Tibial nerve (tissue), 4 donors: ENCODE measurements around the gene HSD17B11. TPM values are rescaled to one million over a fixed set of nuclear protein-coding genes. Genes with fewer than 3 reads are reported as not detected.
"Not testable (repeated sequence)": the region's sequence is repeated elsewhere in the genome, so short reads cannot be mapped to it uniquely, and the experiment has no call there.

Source experiments
- DNase-seq, 2 donors: peaks; one replicate each; pipeline ENCODE4 v3.0.0-alpha.2; 2019; ENCODE audit warnings: low spot score in 2 of 2
- H3K27ac ChIP-seq, 4 donors: fragments of 200-600 bp; sonication (generic) in 3 of 4; one replicate each; pipeline ENCODE4 v1.5.1; 2017 to 2019; ENCODE audit warnings: mild to moderate bottlenecking in 1 of 4
- H3K27me3 ChIP-seq, 2 donors: fragments of 200-600 bp; sonication (generic) in 1 of 2; one replicate each; pipeline versions ENCODE4 v1.5.1 to v1.6.0; 2017 to 2019
- H3K36me3 ChIP-seq, 3 donors: fragments of 200-600 bp; sonication (generic); one replicate each; pipeline ENCODE4 v1.5.1; 2018 to 2019
- H3K4me1 ChIP-seq, 4 donors: fragments of 200-600 bp; sonication (generic) in 3 of 4; one replicate each; pipeline ENCODE4 v1.5.1; 2017 to 2019
- H3K4me3 ChIP-seq, 4 donors: fragments of 200-600 bp; sonication (generic) in 3 of 4; one replicate each; pipeline ENCODE4 v1.5.1; 2017 to 2019; ENCODE audit warnings: mild to moderate bottlenecking in 1 of 4, moderate library complexity in 1 of 4
- H3K9me3 ChIP-seq, 4 donors: fragments of 200-600 bp; sonication (generic) in 3 of 4; one replicate each; pipeline ENCODE4 v1.5.1; 2017 to 2019
- CTCF ChIP-seq, 5 experiments: fragments of 200-600 bp in 3 of 5; fragments of 450-650 bp in 2 of 5; sonication (generic) in 3 of 5; IDR thresholded peaks; one replicate each; pipeline ENCODE4 v1.5.1; 2016 to 2019; ENCODE audit warnings: antibody characterized with exemption in 5 of 5, mild to moderate bottlenecking in 3 of 5, moderate library complexity in 2 of 5
- EP300 ChIP-seq, 2 donors: sonication (generic); formaldehyde crosslinking; IDR thresholded peaks; one replicate each; pipeline ENCODE4 v1.6.1; 2017; ENCODE audit warnings: antibody characterized with exemption in 2 of 2, mild to moderate bottlenecking in 1 of 2
- POLR2A ChIP-seq, 2 donors: fragments of 450-650 bp; IDR thresholded peaks; one replicate each; pipeline ENCODE4 v1.6.1; 2017; ENCODE audit warnings: antibody characterized with exemption in 2 of 2, mild to moderate bottlenecking in 2 of 2, moderate library complexity in 2 of 2
- WGBS, 2 donors: methylation state at CpG; one replicate each; pipeline ENCODE4 v1.1.5; 2018; 5-methylcytosine and 5-hydroxymethylcytosine counted together
- total RNA-seq, 4 donors: library from RNA; depleted of rRNA; stranded (reverse); fragments of >200 nt; gene quantifications; one replicate each; pipeline ENCODE4 v1.1.0, GENCODE V29; 2016

Gene HSD17B11
- total RNA-seq, 4 donors from 2014 or later, result 62.4 to 75.1 (median 67.8) TPM

GRCh38 chr4:87391576-87392054 lies 627 bp upstream of the HSD17B11 start:
- peaks cover 0 to 16% (median 0%) of the 10 kb centered on the region in 3 donors for H3K36me3 ChIP-seq
- H3K9me3 ChIP-seq, result peaks cover 0 to 9% (median 0%) of the 10 kb centered on the region in 4 donors
- TF ChIP-seq CTCF (IDR thresholded peaks at IDR 0.05) (peak in 1 of 5 experiments; percentile 23), EP300 (IDR thresholded peaks at IDR 0.05) (no peak)
- peak overlapping the region; percentile 51 to 69 (median 58) for H3K4me3 ChIP-seq
- peaks cover 0 to 29% (median 6%) of the 10 kb centered on the region in 4 donors for H3K4me1 ChIP-seq
- 6 to 7% methylated on average over 16 of the region's 16 CpGs for WGBS, 2 donors
- H3K27ac ChIP-seq, result peak overlapping the region; percentile 88 to 95 (median 92)
- DNase-seq, result no peak
- H3K27me3 ChIP-seq, result no peaks in the 10 kb centered on the region

- DNase-seq, result no peak
- Histone ChIP-seq H3K4me3 (peak overlapping the region; percentile 51 to 69 (median 58)), H3K36me3 (peaks cover 0 to 22% (median 0%) of the 10 kb centered on the region in 3 donors), H3K9me3 (peaks cover 0 to 13% (median 0%) of the 10 kb centered on the region in 4 donors), H3K4me1 (peaks cover 0 to 29% (median 6%) of the 10 kb centered on the region in 4 donors), H3K27ac (peak overlapping the region; percentile 88 to 95 (median 92)), H3K27me3 (no peaks in the 10 kb centered on the region)
- TF ChIP-seq CTCF (IDR thresholded peaks at IDR 0.05), result no peak
- no peak for TF ChIP-seq EP300 (IDR thresholded peaks at IDR 0.05)
- no peak for TF ChIP-seq POLR2A (IDR thresholded peaks at IDR 0.05)
Observed at GRCh38 chr4:87390551-87390890, 467 bp downstream of the HSD17B11 start.

- Histone ChIP-seq H3K36me3 (peaks cover 0 to 27% (median 0%) of the 10 kb centered on the region in 3 donors), H3K9me3 (peaks cover 0 to 13% (median 0%) of the 10 kb centered on the region in 4 donors), H3K4me1 (peaks cover 0 to 29% (median 6%) of the 10 kb centered on the region in 4 donors), H3K27ac (peak overlapping the region in 3 of 4 donors; percentile 88 to 95 (median 93)), H3K4me3 (peak overlapping the region; percentile 51 to 69 (median 58))
- WGBS, 2 donors, result 76 to 80% methylated on average over 20 of the region's 20 CpGs
- DNase-seq, H3K27me3 ChIP-seq: not testable (repeated sequence)
Observed at GRCh38 chr4:87390055-87390454, 933 bp downstream of the HSD17B11 start.

- Histone ChIP-seq H3K9me3 (peaks cover 0 to 13% (median 0%) of the 10 kb centered on the region in 4 donors), H3K4me3 (peak overlapping the region in 3 of 4 donors; percentile 51 to 69 (median 61)), H3K27me3 (no peaks in the 10 kb centered on the region), H3K36me3 (peaks cover 0 to 35% (median 0%) of the 10 kb centered on the region in 3 donors), H3K27ac (no peak overlapping the region), H3K4me1 (peaks cover 0 to 29% (median 6%) of the 10 kb centered on the region in 4 donors)
- WGBS, 2 donors, result 82 to 84% methylated on average over 3 of the region's 3 CpGs
- DNase-seq, result no peak
- TF ChIP-seq POLR2A (IDR thresholded peaks at IDR 0.05) (no peak), CTCF (IDR thresholded peaks at IDR 0.05) (no peak), EP300 (IDR thresholded peaks at IDR 0.05) (no peak)
Observed at GRCh38 chr4:87388901-87389300, 2.1 kb downstream of the HSD17B11 start.

GRCh38 chr4:87387237-87387636 lies 3.8 kb downstream of the HSD17B11 start:
- Histone ChIP-seq H3K36me3 (peaks cover 0 to 35% (median 0%) of the 10 kb centered on the region in 3 donors), H3K9me3 (peaks cover 0 to 13% (median 0%) of the 10 kb centered on the region in 4 donors), H3K27me3 (no peaks in the 10 kb centered on the region), H3K27ac (no peak overlapping the region), H3K4me3 (no peak overlapping the region), H3K4me1 (peaks cover 0 to 33% (median 6%) of the 10 kb centered on the region in 4 donors)
- TF ChIP-seq EP300 (IDR thresholded peaks at IDR 0.05) (no peak), CTCF (IDR thresholded peaks at IDR 0.05) (no peak), POLR2A (IDR thresholded peaks at IDR 0.05) (no peak)
- DNase-seq, result no peak
- WGBS, 2 donors, result 96 to 99% methylated on average over 3 of the region's 3 CpGs

GRCh38 chr4:87384466-87385132 lies 6.4 kb downstream of the HSD17B11 start:
- 85 to 91% methylated on average over 9 of the region's 9 CpGs for WGBS, 2 donors
- Histone ChIP-seq H3K4me1 (peaks cover 0 to 23% (median 2%) of the 10 kb centered on the region in 4 donors), H3K9me3 (peaks cover 0 to 13% (median 0%) of the 10 kb centered on the region in 4 donors), H3K36me3 (peaks cover 0 to 53% (median 0%) of the 10 kb centered on the region in 3 donors)
- not testable (repeated sequence) for H3K27me3 ChIP-seq, H3K27ac ChIP-seq, H3K4me3 ChIP-seq, DNase-seq
